GM18867 (cell line): ENCODE measurements around the gene PLPP4.

Source experiments
- ATAC-seq: cut with Tn5 transposase; IDR thresholded peaks from one replicate; pipeline ENCODE4 v1.9.1; 2021; ENCODE audit warnings: mild to moderate bottlenecking, moderate library complexity; ENCODE audit not compliant: unreplicated experiment

The PLPP4 gene

GRCh38 chr10:120456143-120456625 is 843 bp upstream of the PLPP4 start:
- no peak for ATAC-seq

DNA sequence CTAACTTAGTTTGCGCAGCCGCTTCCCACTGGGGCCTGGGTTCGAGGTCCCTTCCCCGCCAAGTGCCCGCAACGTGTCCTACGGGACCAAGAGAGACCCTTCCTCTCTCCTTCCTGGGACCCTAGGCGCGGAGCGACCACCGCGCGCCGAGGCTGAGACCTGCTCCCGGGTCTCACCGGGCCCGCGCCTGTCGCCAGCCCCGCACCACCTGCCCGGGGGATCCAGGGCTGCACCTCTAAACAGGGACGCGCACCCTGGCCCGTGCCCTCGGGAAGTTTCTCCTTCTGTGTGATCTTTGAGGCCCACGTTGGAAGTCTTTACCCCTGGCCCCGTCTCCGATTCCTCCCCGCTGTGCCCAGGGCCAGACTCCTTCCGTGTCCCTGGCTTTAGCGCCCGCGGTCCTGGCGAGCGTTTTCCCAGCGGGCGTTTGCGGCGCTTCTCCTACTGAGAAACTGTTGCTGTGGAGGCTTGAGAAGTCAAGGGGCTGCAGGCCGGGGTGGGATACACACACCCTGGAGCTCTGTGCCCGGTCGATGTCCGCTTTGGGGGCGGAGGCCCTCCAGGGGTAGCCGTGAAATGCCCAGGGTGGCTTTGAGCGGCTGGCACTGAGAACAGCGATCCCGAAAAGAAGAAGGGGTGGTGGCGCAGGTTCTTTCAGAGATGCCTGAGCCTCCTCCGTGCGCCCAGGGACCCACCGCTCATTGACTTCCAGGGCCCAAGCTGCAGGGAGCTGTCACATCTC is 575 bp downstream of the PLPP4 start:
- ATAC-seq, result no peak

DNA sequence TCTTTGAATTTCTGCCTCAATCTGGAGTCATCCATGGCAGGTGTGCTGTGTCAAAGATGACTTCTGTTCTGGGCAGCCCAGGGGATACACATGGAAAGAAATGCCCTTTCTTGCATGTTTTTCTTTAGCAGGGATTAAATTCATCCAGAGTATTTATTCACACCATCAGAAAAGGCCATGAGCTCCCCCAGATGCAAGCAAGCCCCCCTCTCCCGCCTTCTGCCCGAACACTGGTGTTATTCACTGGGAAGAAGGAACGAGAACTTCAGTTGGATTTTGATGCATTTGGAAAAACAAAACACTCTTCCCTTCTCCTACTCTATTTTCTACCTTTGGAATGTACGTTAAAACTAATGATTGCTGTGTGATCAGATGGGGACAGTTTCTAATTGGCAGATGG is 1.4 kb downstream of the PLPP4 start:
- ATAC-seq, result no peak

DNA sequence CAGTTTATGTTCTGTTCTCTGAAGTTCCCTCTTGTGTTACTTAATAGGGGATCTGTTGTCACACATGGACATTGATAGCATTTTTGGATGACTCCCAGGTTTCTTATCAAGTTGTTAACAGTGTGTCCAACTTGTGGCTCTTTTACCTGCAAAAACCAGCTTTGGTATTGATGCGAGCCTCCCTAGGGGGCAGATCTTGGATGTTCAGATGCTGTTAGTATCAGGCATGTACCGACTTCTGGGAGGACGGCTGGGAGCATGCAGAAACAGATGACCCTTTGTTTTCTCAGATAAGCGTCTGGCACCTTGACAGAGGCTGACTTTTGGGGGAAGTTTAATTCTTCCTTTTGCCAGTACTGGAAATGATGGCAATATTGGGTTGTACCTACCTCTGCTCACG is 2.2 kb downstream of the PLPP4 start:
- ATAC-seq, result no peak

DNA sequence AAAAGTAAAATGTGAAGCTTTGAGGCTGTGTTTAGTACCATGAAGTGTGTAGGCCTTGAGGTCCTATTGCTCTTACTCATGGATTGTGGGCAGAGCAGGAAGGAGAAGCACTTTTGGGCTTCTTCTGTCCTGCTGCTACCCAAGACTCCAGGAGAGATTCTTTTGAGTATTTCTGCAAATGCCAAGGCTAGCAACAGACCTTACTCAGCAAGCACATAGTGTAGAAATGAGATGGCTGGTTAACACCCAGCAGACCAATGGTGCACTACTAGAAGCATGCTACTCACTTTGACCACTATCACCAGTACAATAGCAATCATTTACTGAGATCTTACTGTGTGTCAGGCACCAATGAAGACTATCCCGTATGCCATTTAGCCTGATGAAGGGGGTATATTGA is 3.2 kb downstream of the PLPP4 start:
- no peak for ATAC-seq

DNA sequence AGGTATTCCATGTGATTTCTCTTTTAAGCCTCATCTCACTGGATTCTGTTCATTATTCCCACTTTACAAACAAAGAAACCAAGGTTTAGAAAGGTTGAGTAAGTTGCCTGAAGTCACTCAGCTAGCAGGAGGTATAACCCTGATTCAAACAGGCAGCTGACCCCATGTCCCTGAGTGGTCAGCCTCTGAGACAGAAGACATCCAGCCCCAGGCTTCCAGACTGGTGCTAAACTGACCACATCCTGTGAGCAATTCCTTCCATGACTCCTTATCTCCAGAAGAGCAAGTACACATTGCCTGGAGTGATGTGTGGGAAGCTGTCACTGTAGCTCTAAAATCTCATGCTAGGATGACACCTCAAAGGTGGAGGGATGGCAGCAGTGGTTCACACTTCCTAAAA is 3.7 kb downstream of the PLPP4 start:
- no peak for ATAC-seq

DNA sequence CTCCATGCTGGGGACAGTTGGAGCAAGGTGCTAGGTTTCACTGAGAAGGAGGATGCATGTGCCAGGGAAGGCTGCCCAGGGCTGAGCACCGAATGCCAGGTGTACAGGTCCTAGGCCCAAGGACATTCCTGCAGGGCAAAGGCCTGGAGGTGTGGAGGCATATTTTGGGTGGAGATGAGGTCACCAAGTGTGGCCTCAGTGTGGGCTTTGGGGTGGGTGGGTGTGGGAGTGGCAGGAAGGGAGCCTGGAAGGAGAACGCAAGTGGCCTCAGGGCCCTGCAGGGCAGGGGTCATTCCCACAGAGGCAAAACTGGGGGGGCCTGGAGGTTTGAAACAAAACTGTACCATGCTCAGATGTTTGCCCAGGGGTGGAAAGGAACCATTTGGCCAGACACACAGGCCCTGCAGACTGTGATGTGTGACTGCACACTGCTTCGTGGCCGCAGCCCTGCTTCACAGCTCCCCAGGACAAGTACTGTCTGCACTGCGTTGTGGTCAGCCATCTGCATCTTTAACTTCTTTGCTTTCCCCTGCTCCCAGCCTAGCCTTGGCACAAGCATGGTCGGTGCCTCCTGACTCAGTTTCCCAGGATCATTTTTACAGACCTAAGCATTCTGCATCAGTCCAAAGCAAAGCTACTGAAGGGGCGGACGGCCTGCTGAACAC is 5.1 kb downstream of the PLPP4 start:
- no peak for ATAC-seq

DNA sequence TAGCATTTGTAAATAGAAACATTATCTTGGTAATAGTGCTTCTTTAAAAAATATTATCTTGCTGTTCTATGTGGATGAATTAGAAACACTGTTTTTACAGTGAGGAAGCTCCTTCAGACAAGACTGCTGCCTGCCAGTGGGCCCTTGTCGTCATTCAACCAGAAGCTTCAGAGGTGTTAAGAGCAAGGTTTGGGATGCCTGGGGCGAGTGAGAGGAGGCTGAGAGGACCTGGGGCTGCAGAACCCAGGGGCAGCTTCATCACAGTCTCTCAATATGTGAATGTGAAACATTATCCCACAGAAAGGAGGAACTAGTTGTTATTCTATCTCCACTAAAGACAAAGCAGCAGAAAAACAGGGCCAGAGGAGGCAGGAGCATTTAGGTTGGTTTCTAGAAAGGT is 8.1 kb downstream of the PLPP4 start:
- no peak for ATAC-seq

GRCh38 chr10:120466006-120466405 is 9.0 kb downstream of the PLPP4 start:
- no peak for ATAC-seq

DNA sequence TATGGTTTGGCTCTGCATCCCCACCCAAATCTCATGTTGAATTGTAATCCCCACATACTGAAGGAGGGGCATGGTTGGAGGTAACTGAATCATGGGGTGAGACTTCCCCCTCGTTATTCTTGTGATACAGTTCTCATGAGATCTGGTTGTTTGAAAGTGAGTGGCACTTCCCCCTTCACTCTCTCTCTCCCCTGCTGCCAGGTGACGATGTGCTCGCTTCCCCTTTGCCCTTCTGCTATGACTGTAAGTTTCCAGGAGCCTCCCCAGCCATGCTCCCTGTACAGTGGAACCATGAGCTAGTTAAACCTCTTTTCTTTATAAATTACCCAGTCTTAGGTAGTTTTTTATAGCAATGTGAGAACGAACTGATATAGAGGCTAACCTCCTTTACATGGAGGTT is 16.6 kb downstream of the PLPP4 start:
- peak; percentile 93 for ATAC-seq

GRCh38 chr10:120474956-120475355 is 17.9 kb downstream of the PLPP4 start:
- ATAC-seq, result no peak

DNA sequence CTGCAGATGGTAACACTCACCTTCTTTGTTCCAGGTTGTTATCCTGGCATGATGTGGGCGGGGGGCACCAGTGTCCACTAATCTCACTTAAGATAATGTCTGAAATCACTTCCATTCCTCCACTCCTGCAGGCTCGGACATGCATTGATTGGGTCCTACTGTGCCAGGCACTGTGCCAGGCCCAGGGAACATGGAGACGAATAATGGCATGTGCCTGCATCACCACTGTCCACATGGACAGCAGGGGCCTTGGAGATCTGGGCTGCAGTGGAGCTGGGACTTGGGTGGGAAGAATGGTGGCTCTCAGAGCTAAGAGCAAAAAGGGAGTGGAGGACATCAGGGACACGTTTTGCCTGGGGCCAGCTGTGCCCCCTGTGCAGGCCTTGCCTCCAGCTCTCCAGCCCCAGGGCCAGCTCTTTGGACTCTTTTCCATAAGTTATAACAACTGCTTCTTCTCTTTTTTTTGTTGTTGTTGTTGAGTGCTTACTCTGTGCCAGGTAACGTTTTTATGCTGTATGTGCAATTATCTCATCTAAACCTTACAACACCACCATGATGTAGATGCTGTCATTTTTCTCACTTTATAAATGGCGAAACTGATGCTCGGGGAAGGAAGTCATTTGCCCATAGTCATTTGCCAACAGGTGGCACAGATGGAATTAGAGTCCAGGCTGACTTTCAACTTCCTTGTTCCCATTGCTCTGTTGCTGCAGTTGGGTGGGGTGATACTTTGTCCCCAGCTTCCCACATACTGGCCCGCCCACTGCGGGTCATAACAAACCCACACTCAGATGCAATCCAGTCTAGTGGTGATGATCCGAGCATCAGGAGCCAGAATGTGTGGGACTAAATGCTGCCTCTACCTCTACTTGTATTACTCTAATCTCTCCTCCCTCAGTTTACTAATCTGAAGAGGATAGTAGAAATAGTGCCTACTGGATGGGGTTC is 19.1 kb downstream of the PLPP4 start:
- no peak for ATAC-seq

- no peak for ATAC-seq
Measured at GRCh38 chr10:120477021-120477742, 20.2 kb downstream of the PLPP4 start.

GRCh38 chr10:120477743-120478141 is 20.7 kb downstream of the PLPP4 start:
- no peak for ATAC-seq

DNA sequence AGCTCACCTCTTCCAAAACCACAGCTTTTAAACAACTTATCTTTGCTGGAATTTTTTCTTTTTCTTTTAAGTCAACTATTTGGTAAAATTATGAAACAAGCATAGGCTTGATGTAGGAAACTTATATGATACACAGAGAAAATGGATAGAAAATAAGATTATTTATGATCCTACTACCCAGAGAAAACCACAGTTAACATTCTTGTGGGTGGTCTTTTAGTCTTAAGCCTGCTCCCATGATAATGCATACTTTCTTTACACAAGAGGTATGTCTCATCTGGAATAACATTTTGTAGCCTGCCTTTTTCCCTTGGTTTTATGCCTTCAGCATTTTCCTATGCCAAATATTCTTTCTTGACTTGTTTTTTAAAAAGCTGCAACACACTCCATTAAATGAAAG is 21.4 kb downstream of the PLPP4 start:
- no peak for ATAC-seq

GRCh38 chr10:120479506-120479905 is 22.5 kb downstream of the PLPP4 start:
- ATAC-seq, result no peak

- ATAC-seq, result peak; percentile 61
Measured at GRCh38 chr10:120480065-120480600, 23.1 kb downstream of the PLPP4 start.

- no peak for ATAC-seq
Measured at GRCh38 chr10:120480848-120481247, 23.8 kb downstream of the PLPP4 start.

DNA sequence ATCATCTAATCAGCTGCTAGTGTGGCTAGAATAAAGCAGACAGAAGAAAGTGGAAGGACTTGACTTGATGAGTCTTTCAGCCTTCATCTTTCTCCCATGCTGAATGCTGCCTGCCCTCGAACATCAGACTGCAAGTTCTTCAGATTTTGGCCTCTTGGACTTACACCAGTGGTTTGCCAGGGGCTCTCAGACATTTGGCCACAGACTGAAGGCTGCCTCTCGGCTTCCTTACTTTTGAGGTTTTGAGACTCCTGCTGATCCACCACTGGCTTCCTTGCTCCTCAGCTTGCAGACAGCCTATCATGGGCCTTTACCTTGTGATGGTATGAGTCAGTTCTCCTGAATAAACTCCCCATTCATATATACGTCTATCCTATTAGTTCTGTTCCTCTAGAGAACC is 26.0 kb downstream of the PLPP4 start:
- no peak for ATAC-seq

DNA sequence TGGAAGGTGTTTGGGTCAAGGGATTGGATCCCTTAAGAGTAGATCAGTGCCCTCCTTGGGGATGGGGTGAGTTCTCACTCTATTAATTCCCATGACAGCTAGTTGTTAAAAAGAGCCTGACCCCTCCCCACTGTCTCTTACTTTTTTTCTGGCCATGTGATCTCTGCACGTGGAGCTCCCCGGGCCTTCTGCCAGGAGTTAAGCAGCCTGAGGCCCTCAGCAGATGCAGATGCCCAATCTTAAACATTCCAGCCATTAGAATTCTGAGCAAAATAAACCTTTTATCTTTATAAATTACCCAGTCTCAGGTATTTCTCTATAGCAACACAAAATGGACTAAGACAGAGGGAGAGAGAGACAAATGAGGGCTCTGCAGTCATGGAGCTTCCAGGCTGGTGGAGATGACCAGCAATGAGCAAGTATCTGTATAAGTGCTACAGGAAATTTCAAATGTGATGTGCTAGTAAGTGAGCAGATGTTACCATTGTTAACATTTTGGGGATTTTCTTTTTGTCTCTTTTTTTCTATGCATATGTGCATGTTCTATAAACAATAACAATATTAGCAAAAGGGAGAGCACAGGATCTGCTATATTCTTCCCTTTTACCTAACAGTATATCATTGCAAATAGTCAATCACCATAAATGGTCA is 26.7 kb downstream of the PLPP4 start:
- no peak for ATAC-seq
